Naive thymus-derived CD8-positive, alpha-beta T cell (primary cell): ENCODE measurements around the gene DAZL. TPM values are rescaled to one million over a fixed set of nuclear protein-coding genes. Genes with fewer than 3 reads are reported as not detected.

ENCODE experiments used
- ATAC-seq, 2 donors: fragments of 150-1000 bp; cut with Tn5 transposase in 1 of 2; sonication (Bioruptor Pico), chemical (Tn5 transposase) in 1 of 2; 1 replicate in 1 of 2; 2 replicates in 1 of 2; pipeline ENCODE4 v1.10.0; 2021; ENCODE audit warnings: mild to moderate bottlenecking in 2 of 2, moderate library complexity in 2 of 2
- POLR2A ChIA-PET: fragments of 350-600 bp; sonication (Branson Sonifier 250); formaldehyde crosslinking; loops from one replicate; lab custom pipeline; 2021; ENCODE audit warnings: antibody characterized with exemption; lab: Charles Lee
- DNase-seq, 10 donors: peaks; one replicate each; pipeline versions ENCODE4 v3.0.0 to v3.0.0-alpha.2; 2020 to 2022
- H3K27ac Mint-ChIP-seq, 10 donors: one replicate each; pipeline ENCODE4 v1.8.0; 2020 to 2022; ENCODE audit warnings: mild to moderate bottlenecking in 10 of 10, mixed read lengths in 10 of 10, moderate library complexity in 4 of 10, inconsistent platforms in 1 of 10
- H3K27me3 Mint-ChIP-seq, 5 donors: one replicate each; pipeline ENCODE4 v1.8.0; 2021 to 2022; ENCODE audit warnings: mixed read lengths in 5 of 5
- H3K36me3 Mint-ChIP-seq, 3 donors: one replicate each; pipeline ENCODE4 v1.8.0; 2020 to 2022; ENCODE audit warnings: mixed read lengths in 3 of 3, mild to moderate bottlenecking in 2 of 3, inconsistent platforms in 1 of 3
- H3K4me1 Mint-ChIP-seq, 4 donors: one replicate each; pipeline ENCODE4 v1.8.0; 2021 to 2022; ENCODE audit warnings: mixed read lengths in 4 of 4
- H3K4me3 Mint-ChIP-seq, 10 donors: one replicate each; pipeline ENCODE4 v1.8.0; 2020 to 2022; ENCODE audit warnings: mild to moderate bottlenecking in 10 of 10, mixed read lengths in 10 of 10, moderate library complexity in 6 of 10, inconsistent platforms in 1 of 10
- H3K9me3 Mint-ChIP-seq, 9 donors: one replicate each; pipeline ENCODE4 v1.8.0; 2020 to 2022; ENCODE audit warnings: mixed read lengths in 9 of 9, mild to moderate bottlenecking in 3 of 9, inconsistent platforms in 1 of 9, moderate library complexity in 1 of 9
- polyA plus RNA-seq, 3 donors: library from polyadenylated mRNA; unstranded; fragments of 300-500 nt; fragmentation: Illumina TruSeq; gene quantifications; one replicate each; pipeline ENCODE4 v1.2.3, GENCODE V29; 2021
- total RNA-seq, 8 experiments: library from RNA in 2 of 8; stranded (reverse) in 2 of 8; gene quantifications; one replicate each; pipeline ENCODE4 v1.2.3 and lab custom pipeline; 2021 to 2026

Gene DAZL
- total and polyA plus RNA-seq, 5 experiments from 2014 or later = not detected

DNA sequence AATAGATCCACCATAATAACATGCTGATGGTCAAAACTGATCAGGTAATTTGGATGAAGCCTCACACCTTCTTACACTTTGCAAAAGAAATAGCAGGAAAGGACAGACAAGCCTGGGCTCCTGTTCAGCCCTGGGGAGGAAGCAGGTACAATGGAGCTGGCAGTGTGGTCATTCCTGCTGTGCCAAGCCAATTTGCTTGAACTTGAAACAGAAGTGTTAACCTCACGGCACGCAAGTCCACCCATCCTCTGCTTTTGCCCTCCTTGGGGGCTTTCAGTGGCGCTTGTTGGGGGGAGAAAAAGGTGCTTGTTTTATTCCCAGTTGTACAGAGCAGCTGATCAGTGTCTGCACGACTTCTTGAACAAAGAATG, 54.9 kb downstream of the DAZL start:
- Mint-ChIP-seq H3K4me1 (peaks cover 0 to 27% (median 5%) of the 10 kb centered on the region in 4 donors), H3K9me3 (peaks cover 0 to 3% (median 0%) of the 10 kb centered on the region in 9 donors), H3K4me3 (no peak overlapping the region), H3K27ac (no peak overlapping the region), H3K36me3 (no peaks in the 10 kb centered on the region), H3K27me3 (peaks cover 0 to 4% (median 0%) of the 10 kb centered on the region in 5 donors)
- DNase-seq (no peak), ATAC-seq (no peak)
- POLR2A ChIA-PET = interaction anchor here (0.9 to 1.5 kb wide), 2 partner anchors 260 to 278 kb away, joined by 3 to 6 read pairs; no protein-coding TSS in a partner anchor

DNA sequence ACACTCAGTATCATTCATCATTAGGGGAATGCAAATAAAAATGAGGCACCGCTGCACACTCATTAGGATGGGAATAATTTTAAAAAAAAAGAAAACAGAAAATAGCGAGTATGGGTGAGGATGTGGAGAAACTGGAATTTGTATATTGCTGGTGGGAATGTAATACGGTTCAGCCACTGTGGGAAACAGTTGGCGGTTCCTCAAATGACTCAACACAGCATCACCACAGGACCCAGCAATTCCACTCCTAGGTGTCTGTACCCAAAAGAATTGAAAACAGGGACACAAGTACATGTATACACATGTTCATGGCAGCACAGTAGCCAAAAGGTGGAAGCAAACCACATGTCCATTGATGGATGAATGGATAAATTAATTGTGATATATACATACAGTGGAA, 56.5 kb downstream of the DAZL start:
- Mint-ChIP-seq H3K36me3 (no peaks in the 10 kb centered on the region), H3K27ac (peak overlapping the region in 1 of 10 donors; percentile 33), H3K4me3 (no peak overlapping the region), H3K27me3 (peaks cover 0 to 4% (median 0%) of the 10 kb centered on the region in 5 donors), H3K9me3 (peaks cover 0 to 3% (median 0%) of the 10 kb centered on the region in 9 donors), H3K4me1 (peaks cover 0 to 35% (median 5%) of the 10 kb centered on the region in 4 donors)
- no peak for DNase-seq
- POLR2A ChIA-PET = no interaction called here
- ATAC-seq = no peak

DNA sequence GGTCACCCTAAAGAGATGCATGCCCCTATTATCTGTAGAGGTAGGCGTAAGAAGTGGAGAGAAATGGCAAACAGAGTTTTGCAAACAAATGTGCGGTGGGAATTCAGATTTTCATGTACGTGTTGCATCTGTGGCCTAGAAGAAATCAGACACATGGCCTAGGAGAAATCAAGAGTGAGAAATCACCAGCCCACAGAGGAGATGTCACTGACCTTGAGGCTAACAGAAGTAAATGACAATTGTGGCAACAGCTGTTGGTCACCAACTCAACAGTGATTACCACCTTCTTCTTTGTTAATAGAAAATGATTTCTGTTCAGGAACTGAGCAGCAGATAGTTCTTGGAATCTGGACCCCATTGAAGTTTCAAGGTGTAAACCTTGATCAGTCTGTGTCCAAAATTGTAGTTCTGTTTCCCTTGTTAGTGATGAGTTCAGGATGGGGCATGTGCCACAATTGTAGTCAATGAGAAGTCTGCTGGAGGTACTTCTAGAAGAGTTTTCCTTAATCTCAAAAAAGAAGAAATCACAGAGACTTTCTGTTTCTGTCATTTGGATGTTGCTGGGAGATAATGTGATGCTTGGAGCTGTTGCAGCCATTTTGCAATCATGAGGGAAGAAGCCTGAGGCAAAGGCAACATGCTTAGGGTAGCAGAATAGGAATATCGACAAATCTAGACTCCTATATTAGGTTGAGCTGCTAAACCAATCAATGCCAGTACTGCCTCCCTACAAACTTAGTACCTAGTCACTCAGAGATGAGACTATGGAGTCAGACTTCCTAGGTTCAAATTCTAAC, 57.5 kb downstream of the DAZL start:
- no peak overlapping the region for H3K4me3 Mint-ChIP-seq
- DNase-seq = no peak
- peak overlapping the region in 1 of 10 donors; percentile 2 for H3K27ac Mint-ChIP-seq
- peaks cover 0 to 4% (median 0%) of the 10 kb centered on the region in 5 donors for H3K27me3 Mint-ChIP-seq
- POLR2A ChIA-PET = no interaction called here
- H3K36me3 Mint-ChIP-seq = no peaks in the 10 kb centered on the region
- H3K9me3 Mint-ChIP-seq = peaks cover 0 to 3% (median 0%) of the 10 kb centered on the region in 9 donors
- peaks cover 0 to 37% (median 5%) of the 10 kb centered on the region in 4 donors for H3K4me1 Mint-ChIP-seq
- no peak for ATAC-seq

DNA sequence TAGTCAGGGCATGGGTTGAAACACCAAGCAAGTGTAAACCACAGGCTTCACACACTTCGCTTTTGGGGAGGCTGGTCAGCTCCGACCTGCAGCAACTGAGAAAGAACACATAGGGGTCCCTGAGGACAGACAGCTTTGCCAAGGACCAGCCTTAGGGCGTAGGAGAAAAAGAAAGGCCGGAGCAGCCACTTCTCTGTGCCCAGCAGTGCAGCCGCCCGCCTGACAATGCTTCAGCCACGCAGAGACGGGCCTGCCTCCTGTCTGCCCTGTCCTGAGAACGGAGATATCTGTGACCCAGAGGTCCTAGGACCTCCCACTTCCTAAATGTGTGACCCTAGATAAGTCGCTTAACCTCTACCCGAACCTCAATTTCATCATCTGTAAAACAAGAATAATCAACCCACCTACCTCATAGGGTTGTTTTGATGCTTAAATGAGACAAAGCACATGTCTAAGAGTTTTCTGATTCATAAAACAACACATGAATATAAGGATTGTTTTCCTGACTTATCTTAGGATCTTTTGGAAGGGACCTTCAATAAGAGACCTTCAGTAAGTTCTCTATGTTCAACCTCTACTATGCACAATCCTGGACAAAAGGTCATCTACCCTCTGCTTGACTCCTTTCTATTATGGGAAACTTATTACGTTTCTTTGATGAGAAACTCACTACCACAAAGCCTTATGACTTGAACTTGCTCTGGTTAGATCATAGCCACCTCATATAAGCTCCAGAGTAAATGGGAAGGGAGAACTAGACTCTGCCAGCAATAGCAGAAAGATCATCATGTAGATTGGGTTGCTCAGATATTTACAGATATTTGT, 58.8 kb downstream of the DAZL start:
- peak overlapping the region in 1 of 10 donors; percentile 69 for H3K4me3 Mint-ChIP-seq
- no peak for ATAC-seq
- no peaks in the 10 kb centered on the region for H3K36me3 Mint-ChIP-seq
- peak overlapping the region in 1 of 10 donors; percentile 9 for H3K27ac Mint-ChIP-seq
- POLR2A ChIA-PET = no interaction called here
- no peak for DNase-seq
- peaks cover 0 to 3% (median 0%) of the 10 kb centered on the region in 9 donors for H3K9me3 Mint-ChIP-seq
- peaks cover 0 to 2% (median 0%) of the 10 kb centered on the region in 5 donors for H3K27me3 Mint-ChIP-seq
- peaks cover 0 to 37% (median 5%) of the 10 kb centered on the region in 4 donors for H3K4me1 Mint-ChIP-seq

DNA sequence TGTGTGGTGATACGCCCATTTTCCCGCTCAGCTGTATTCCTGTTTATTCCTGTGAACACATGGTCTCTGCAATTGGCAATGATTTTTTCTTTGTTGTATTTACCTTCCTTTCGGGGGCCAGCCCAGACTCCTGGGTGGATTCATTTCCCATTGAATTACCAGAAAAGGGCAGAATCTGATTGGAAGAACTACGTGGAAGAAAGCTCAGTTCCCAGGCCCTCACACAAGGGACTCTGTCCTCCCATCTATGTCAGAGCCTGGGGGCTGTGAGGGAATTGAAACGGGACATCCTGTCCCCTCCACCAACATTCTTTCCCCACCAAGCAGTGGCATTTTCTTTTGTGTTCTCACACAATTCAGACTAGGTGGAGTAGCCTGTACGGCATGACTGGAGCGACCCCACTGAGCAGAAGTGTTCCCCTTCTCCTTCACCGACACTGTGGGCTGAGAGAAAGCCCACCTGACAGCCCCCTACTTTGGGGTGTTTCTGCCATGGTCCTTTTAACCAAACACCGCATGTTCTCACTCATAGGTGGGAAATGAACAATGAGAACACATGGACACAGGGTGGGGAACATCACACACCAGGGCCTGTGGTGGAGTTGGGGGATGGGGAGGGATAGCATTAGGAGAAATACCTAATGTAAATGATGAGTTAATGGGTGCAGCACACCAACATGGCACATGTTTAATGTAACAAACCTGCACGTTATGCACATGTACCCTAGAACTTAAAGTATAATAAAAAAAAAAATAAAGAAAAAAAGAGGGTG, 59.6 kb downstream of the DAZL start:
- Mint-ChIP-seq H3K36me3 (no peaks in the 10 kb centered on the region), H3K9me3 (peaks cover 0 to 3% (median 0%) of the 10 kb centered on the region in 9 donors), H3K4me3 (peak overlapping the region in 1 of 10 donors; percentile 69), H3K4me1 (peaks cover 0 to 32% (median under 1%) of the 10 kb centered on the region in 4 donors), H3K27ac (peak overlapping the region in 3 of 10 donors; percentile 35 to 66 (median 53)), H3K27me3 (no peaks in the 10 kb centered on the region)
- no peak for ATAC-seq
- POLR2A ChIA-PET = no interaction called here
- DNase-seq = no peak

DNA sequence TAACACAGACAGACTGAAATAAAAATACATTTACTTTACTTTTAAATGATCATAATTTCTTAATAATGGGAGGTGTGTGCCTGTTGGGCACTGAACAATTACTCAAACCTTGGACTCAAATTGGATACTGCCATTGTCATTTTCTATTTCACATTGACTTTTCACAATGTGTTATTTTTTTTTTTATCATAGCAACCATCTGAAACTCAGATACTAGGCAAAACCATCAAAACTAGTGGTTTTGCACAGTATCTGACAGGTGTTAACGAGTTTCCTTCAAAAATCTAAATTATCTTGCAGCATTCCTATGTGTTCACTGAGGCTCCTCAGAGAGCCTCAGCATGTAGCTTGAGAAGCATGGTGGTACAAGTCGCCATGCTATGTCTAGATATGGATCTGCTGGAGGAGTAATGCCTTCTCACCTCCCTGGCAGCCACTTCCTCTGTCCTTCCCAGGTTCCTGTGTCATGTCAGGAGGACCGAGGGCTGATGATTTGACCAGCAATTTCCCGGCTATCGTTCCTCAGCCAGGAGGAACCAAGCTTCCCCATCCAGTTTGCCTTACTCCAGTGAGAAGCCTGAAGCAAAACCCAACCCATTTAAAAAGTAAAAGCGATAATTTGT, 61.9 kb downstream of the DAZL start:
- H3K4me1 Mint-ChIP-seq = peaks cover 0 to 28% (median under 1%) of the 10 kb centered on the region in 4 donors
- DNase-seq (no peak), ATAC-seq (no peak)
- H3K4me3 Mint-ChIP-seq = no peak overlapping the region
- no peak overlapping the region for H3K27ac Mint-ChIP-seq
- peaks cover 0 to 3% (median 0%) of the 10 kb centered on the region in 9 donors for H3K9me3 Mint-ChIP-seq
- POLR2A ChIA-PET = no interaction called here
- peaks cover 0 to 6% (median 2%) of the 10 kb centered on the region in 5 donors for H3K27me3 Mint-ChIP-seq
- no peaks in the 10 kb centered on the region for H3K36me3 Mint-ChIP-seq

DNA sequence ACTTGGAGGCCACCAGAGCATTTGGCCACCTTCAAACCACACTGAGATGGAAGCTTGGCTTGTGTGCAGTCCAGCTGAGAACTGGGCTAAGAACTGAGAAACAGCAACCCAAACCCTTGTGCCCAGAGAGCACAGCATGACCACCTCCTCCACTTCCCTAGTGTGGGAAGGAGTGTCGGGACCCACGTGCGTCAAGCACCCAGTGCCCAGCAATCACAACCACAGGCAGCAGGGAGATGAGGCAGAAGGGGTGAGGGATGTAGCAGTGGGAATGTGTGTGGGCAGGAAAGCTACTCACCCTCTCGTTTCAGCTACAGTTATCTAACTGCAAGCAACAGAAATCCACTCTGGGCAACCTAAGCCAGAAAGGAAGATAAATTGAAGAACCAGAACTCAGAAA, 66.7 kb downstream of the DAZL start:
- no peaks in the 10 kb centered on the region for H3K9me3 Mint-ChIP-seq
- peaks cover 0 to under 1% (median 0%) of the 10 kb centered on the region in 4 donors for H3K4me1 Mint-ChIP-seq
- peak overlapping the region in 1 of 10 donors; percentile 8 for H3K27ac Mint-ChIP-seq
- no peak for ATAC-seq
- H3K36me3 Mint-ChIP-seq = no peaks in the 10 kb centered on the region
- DNase-seq = no peak
- POLR2A ChIA-PET = no interaction called here
- peaks cover 0 to 11% (median 3%) of the 10 kb centered on the region in 5 donors for H3K27me3 Mint-ChIP-seq
- no peak overlapping the region for H3K4me3 Mint-ChIP-seq

DNA sequence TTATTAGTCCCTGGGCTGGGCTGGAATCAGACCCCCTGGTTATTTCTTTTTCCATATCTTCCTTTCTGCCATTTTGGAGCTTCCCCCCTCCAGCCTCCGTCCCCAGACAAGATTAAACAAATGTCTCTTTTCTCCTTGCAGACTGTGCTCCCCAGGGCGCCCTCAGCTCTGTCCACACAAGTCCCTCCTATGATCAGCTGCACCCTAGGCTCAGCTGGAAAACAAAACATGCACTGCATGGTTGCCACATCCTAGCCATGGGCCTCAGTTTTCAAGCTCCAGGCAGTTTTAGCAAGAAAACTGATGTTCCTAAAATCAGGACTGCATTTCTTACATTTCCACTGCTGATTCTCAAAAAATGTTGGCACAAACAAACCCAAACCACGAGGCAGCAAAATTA, 68.2 kb downstream of the DAZL start:
- Mint-ChIP-seq H3K36me3 (no peaks in the 10 kb centered on the region), H3K4me1 (no peaks in the 10 kb centered on the region), H3K9me3 (no peaks in the 10 kb centered on the region), H3K27me3 (peaks cover 0 to 11% (median 3%) of the 10 kb centered on the region in 5 donors), H3K4me3 (no peak overlapping the region), H3K27ac (no peak overlapping the region)
- POLR2A ChIA-PET = interaction anchor here (0.6 to 0.9 kb wide), 2 partner anchors 20 to 319 kb away, joined by 3 to 4 read pairs; no protein-coding TSS in a partner anchor
- DNase-seq (no peak), ATAC-seq (no peak)

Other genes with a start within 250 kb of the DAZL start
- gene RFTN1, start 91.7 kb downstream of the DAZL start, total RNA-seq = 10 to 100 TPM; 61.4 to 61.8 TPM
- gene RFTN1, start 91.7 kb downstream of the DAZL start, polyA plus RNA-seq = 10 to 100 TPM; 35.3 to 44.2 (median 36.8) TPM